GM12878 (cell line): ENCODE results near the gene FLNC. TPM values are rescaled to one million over a fixed set of nuclear protein-coding genes. Genes with fewer than 3 reads are reported as not detected.

Source experiments
- ATAC-seq: fragments of 200-7000 bp; cut with Tn5 transposase; 3 replicates; pipeline ENCODE4 v1.9.1; 2020; ENCODE audit warnings: mild to moderate bottlenecking, moderate library complexity
- BruUV-seq: library from RNA; stranded (reverse); fragments of 400-500 nt; replicated peaks from 2 replicates; lab custom pipeline; 2021; lab: Mats Ljungman, UMichigan
- CTCF ChIA-PET: fragments of 300-600 bp; sonication (Branson Sonifier 250); formaldehyde crosslinking; extraction: SDS; loops from one replicate; lab custom pipeline; 2021; ENCODE audit warnings: inconsistent platforms; lab: Yijun Ruan, JAX
- POLR2A ChIA-PET: fragments of 350-600 bp; formaldehyde crosslinking; extraction: SDS; loops from one replicate; lab custom pipeline; 2021; ENCODE audit warnings: inconsistent platforms; lab: Charles Lee
- RAD21 ChIA-PET: fragments of 300-600 bp; sonication (Branson Sonifier 250); formaldehyde crosslinking; loops from one replicate; lab custom pipeline; 2023; ENCODE audit warnings: antibody characterized with exemption; ENCODE audit not compliant: unreplicated experiment; lab: Charles Lee
- SMC1A ChIA-PET: fragments of 300-600 bp; sonication (Branson Sonifier 250); formaldehyde crosslinking; loops from one replicate; lab custom pipeline; 2023; ENCODE audit not compliant: unreplicated experiment, uncharacterized antibody; lab: Charles Lee
- DNase-seq: peaks from one replicate; pipeline ENCODE4 v3.0.0-alpha.2; 2011; ENCODE audit warnings: low read depth, low spot score
- FAIRE-seq: peaks from 3 replicates; lab custom pipeline; 2011; peaks lifted over from hg19 to GRCh38; lab: Jason Lieb, UNC
- H2AFZ ChIP-seq: 2 replicates; pipeline ENCODE4 v1.6.0; 2011; ENCODE audit warnings: low read depth, low read length, control low read depth; ENCODE audit not compliant: control insufficient read depth
- H3K27ac ChIP-seq: 2 replicates; pipeline ENCODE4 v1.5.1; 2011; ENCODE audit warnings: control low read depth; ENCODE audit not compliant: control insufficient read depth, insufficient read depth
- H3K27me3 ChIP-seq, 2 experiments: replicated peaks in 1 of 2; 2 replicates each; pipeline versions ENCODE4 v1.6.0 to v1.6.1; 2011; ENCODE audit warnings: low read length in 1 of 2; ENCODE audit not compliant: control insufficient read depth in 2 of 2, insufficient read depth in 2 of 2
- H3K36me3 ChIP-seq, 2 experiments: 2 replicates each; pipeline ENCODE4 v1.5.1; 2011; ENCODE audit warnings: low read length in 1 of 2; ENCODE audit not compliant: control insufficient read depth in 2 of 2, insufficient read depth in 2 of 2
- H3K4me1 ChIP-seq: 2 replicates; pipeline ENCODE4 v1.6.1; 2011; ENCODE audit warnings: mild to moderate bottlenecking, low read length, moderate library complexity, mixed read lengths; ENCODE audit not compliant: control insufficient read depth, insufficient read depth
- H3K4me2 ChIP-seq: 2 replicates; pipeline ENCODE4 v1.6.0; 2011; ENCODE audit warnings: control low read depth; ENCODE audit not compliant: control insufficient read depth, insufficient read depth
- H3K4me3 ChIP-seq: fragments of 200-600 bp; sonication (generic); 2 replicates; pipeline ENCODE4 v1.5.1; 2016
- H3K79me2 ChIP-seq: 2 replicates; pipeline ENCODE4 v1.6.0; 2011; ENCODE audit warnings: low read length; ENCODE audit not compliant: control insufficient read depth, insufficient read depth
- H3K9ac ChIP-seq: 2 replicates; pipeline ENCODE4 v1.8.0; 2011; ENCODE audit warnings: low read length, control low read depth, mixed read lengths; ENCODE audit not compliant: control insufficient read depth, insufficient read depth
- H3K9me3 ChIP-seq: replicated peaks from 3 replicates; pipeline ENCODE4 v1.5.1; 2011; ENCODE audit warnings: mild to moderate bottlenecking, low read length; ENCODE audit not compliant: control insufficient read depth, insufficient read depth
- H4K20me1 ChIP-seq: 2 replicates; pipeline ENCODE4 v1.6.0; 2011; ENCODE audit not compliant: control insufficient read depth, insufficient read depth
- SUPT20H ChIP-seq: IDR thresholded peaks from 2 replicates; pipeline ENCODE4 v1.6.1; 2011; ENCODE audit warnings: low read depth, mild to moderate bottlenecking, low read length, moderate library complexity, borderline replicate concordance; ENCODE audit not compliant: control insufficient read depth
- WGBS: methylation state at CpG from one replicate; pipeline ENCODE4 v1.1.6; 2016; ENCODE audit warnings: low lambda C conversion rate; ENCODE audit not compliant: insufficient replicate concordance, insufficient coverage; ENCODE audit errors: missing lambda C conversion rate; 5-methylcytosine and 5-hydroxymethylcytosine counted together
- in situ Hi-C: fragments of 300-500 bp; cut with MboI; formaldehyde crosslinking; loops from 9 replicates; pipeline ENCODE4 v1.14.3; 2018; ENCODE audit warnings: mixed read lengths
- intact Hi-C: fragments of 100-400 bp; cut with micrococcal nuclease; formaldehyde crosslinking; loops from one replicate; pipeline ENCODE4 v1.14.2; 2022; ENCODE audit not compliant: unreplicated experiment
- polyA plus RNA-seq, 11 experiments: library from polyadenylated mRNA; depleted of rRNA in 4 of 11; unstranded in 6 of 11; stranded (reverse) in 5 of 11; fragments of >200 nt; fragmentation: Nextera tagmentation in 4 of 11; fragmentation: Illumina TruSeq in 1 of 11; extraction: Ambion mirVana in 4 of 11; extraction: Trizol in 1 of 11; gene quantifications; 1 replicate in 1 of 11; 2 replicates in 10 of 11; pipeline versions ENCODE4 v1.2.1 to v1.2.3, GENCODE V29; 2011 to 2016; ENCODE audit warnings: inconsistent platforms in 2 of 11, missing spikeins in 2 of 11, low read depth in 1 of 11
- total RNA-seq, 4 experiments: library from RNA; depleted of rRNA in 3 of 4; stranded (reverse); fragments of >200 nt in 3 of 4; fragmentation: Illumina TruSeq in 1 of 4; extraction: Trizol in 1 of 4; gene quantifications; 2 replicates each; pipeline versions ENCODE4 v1.2.1 to v1.2.3, GENCODE V29; 2013 to 2021
- TF ChIP-seq, protein P1 (sequence below): fragments of 450-650 bp; IDR thresholded peaks from 2 replicates; pipeline ENCODE4 v1.6.1; 2014; ENCODE audit warnings: mild to moderate bottlenecking

Gene FLNC
- total and polyA plus RNA-seq, 10 of the 15 experiments (the other 5 are each of a cell fraction or from before 2014, with no cell fraction given): 0.01 to 0.21 (median 0.06) TPM; not detected in 3

- ChIA-PET SMC1A (interaction anchor here (0.8 to 2.3 kb wide), 9 partner anchors 13 to 276 kb away, joined by 3 to 32 read pairs (median 7); partner anchors contain the start of gene ATP6V1F), CTCF (interaction anchor here (0.8 to 2.5 kb wide), 26 partner anchors 8 to 549 kb away, joined by 3 to 72 read pairs (median 4); partner anchors contain the start of genes ATP6V1F, CALU, METTL2B and STRIP2), POLR2A (interaction anchor here (1.1 to 1.5 kb wide), 3 partner anchors 10 to 25 kb away, joined by 4 to 8 read pairs (median 5); partner anchors contain the start of gene ATP6V1F), RAD21 (interaction anchor here (0.6 to 2.3 kb wide), 20 partner anchors 15 to 457 kb away, joined by 3 to 19 read pairs (median 6); partner anchors contain the start of genes ATP6V1F, CALU, HILPDA and METTL2B)
- FAIRE-seq: no peak
- H3K36me3 ChIP-seq: no peaks in the 10 kb centered on the region
- H4K20me1 ChIP-seq: no peaks in the 10 kb centered on the region
- TF ChIP-seq, protein P1, sequence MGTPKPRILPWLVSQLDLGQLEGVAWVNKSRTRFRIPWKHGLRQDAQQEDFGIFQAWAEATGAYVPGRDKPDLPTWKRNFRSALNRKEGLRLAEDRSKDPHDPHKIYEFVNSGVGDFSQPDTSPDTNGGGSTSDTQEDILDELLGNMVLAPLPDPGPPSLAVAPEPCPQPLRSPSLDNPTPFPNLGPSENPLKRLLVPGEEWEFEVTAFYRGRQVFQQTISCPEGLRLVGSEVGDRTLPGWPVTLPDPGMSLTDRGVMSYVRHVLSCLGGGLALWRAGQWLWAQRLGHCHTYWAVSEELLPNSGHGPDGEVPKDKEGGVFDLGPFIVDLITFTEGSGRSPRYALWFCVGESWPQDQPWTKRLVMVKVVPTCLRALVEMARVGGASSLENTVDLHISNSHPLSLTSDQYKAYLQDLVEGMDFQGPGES: no peak
- TF ChIP-seq SUPT20H: no peak
- no peaks in the 10 kb centered on the region for H3K27me3 ChIP-seq
- H2AFZ ChIP-seq: peak overlapping the region; percentile 99
- BruUV-seq: no TSS peak
- in situ Hi-C loops (loop anchor here (5.0 kb wide), 1 partner anchor 272 kb away; no protein-coding TSS in a partner anchor), intact Hi-C loops (loop anchor here (5.0 to 10.0 kb wide), 3 partner anchors 92 to 457 kb away; partner anchors contain the start of genes CCDC136 and HILPDA)
- no peak overlapping the region; the same call in 1 of the 2 replicates for H3K4me2 ChIP-seq
- H3K4me3 ChIP-seq: no peak overlapping the region
- no peak for DNase-seq
- H3K79me2 ChIP-seq: no peaks in the 10 kb centered on the region
- H3K4me1 ChIP-seq: peaks cover 12% of the 10 kb centered on the region
- ATAC-seq: no peak
- H3K9me3 ChIP-seq: no peaks in the 10 kb centered on the region
- 91% methylated on average over 26 of the region's 26 CpGs for WGBS
- peak overlapping the region; percentile 74; the same call in 1 of the 2 replicates for H3K9ac ChIP-seq
- H3K27ac ChIP-seq: no peak overlapping the region
These were observed 54.6 kb downstream of the FLNC start for GRCh38 chr7:128884561-128885369.
